Tibial nerve (tissue), 4 donors: ENCODE results near the gene GALNTL6.

Experiments used
- EP300 ChIP-seq, 2 donors: sonication (generic); formaldehyde crosslinking; IDR thresholded peaks; one replicate each; pipeline ENCODE4 v1.6.1; 2017; ENCODE audit warnings: antibody characterized with exemption in 2 of 2, mild to moderate bottlenecking in 1 of 2
- TF ChIP-seq, protein P1 (sequence below), 5 experiments: fragments of 200-600 bp in 3 of 5; fragments of 450-650 bp in 2 of 5; sonication (generic) in 3 of 5; IDR thresholded peaks; one replicate each; pipeline ENCODE4 v1.5.1; 2016 to 2019; ENCODE audit warnings: antibody characterized with exemption in 5 of 5, mild to moderate bottlenecking in 3 of 5, moderate library complexity in 2 of 5

DNA sequence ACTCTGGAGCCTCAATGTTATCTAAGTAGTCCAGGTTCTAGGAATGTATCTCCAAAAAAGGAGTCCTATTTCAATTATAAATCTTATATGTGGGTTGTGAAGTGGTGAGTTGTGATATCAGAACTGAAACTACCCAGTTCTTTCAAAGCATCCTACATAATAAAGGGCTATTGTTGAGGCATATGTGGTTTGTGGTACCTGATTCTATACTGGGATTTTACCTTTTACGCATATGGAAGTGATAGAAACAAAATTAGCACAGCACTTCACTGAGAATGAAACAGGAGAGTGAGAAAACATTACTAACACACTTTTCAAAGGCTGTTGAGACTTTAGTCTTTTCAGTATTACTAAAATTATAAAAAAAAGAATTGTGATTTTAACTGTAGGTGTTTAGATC is 937.7 kb downstream of the GALNTL6 start:
- TF ChIP-seq, protein P1, sequence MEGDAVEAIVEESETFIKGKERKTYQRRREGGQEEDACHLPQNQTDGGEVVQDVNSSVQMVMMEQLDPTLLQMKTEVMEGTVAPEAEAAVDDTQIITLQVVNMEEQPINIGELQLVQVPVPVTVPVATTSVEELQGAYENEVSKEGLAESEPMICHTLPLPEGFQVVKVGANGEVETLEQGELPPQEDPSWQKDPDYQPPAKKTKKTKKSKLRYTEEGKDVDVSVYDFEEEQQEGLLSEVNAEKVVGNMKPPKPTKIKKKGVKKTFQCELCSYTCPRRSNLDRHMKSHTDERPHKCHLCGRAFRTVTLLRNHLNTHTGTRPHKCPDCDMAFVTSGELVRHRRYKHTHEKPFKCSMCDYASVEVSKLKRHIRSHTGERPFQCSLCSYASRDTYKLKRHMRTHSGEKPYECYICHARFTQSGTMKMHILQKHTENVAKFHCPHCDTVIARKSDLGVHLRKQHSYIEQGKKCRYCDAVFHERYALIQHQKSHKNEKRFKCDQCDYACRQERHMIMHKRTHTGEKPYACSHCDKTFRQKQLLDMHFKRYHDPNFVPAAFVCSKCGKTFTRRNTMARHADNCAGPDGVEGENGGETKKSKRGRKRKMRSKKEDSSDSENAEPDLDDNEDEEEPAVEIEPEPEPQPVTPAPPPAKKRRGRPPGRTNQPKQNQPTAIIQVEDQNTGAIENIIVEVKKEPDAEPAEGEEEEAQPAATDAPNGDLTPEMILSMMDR (IDR thresholded peaks at IDR 0.05), result no peak
- no peak for TF ChIP-seq EP300 (IDR thresholded peaks at IDR 0.05)
